Kidney (tissue), 14 donors: ENCODE data around the gene PSORS1C1. TPM values are rescaled to one million over a fixed set of nuclear protein-coding genes. Genes with fewer than 3 reads are reported as not detected.
"Not testable (repeated sequence)": the region's sequence is repeated elsewhere in the genome, so short reads cannot be mapped to it uniquely, and the experiment has no call there.

ENCODE experiments used
- DNase-seq, 5 donors: peaks; one replicate each; pipeline ENCODE4 v3.0.0-alpha.2; 2013 to 2020
- FAIRE-seq: peaks from 2 replicates; lab custom pipeline; 2012; peaks lifted over from hg19 to GRCh38; lab: Jason Lieb, UNC
- H3K27ac ChIP-seq, 2 donors: one replicate each; pipeline ENCODE4 v1.7.0; 2013; ENCODE audit warnings: low read depth in 2 of 2, low read length in 2 of 2, inconsistent platforms in 1 of 2
- H3K27me3 ChIP-seq: one replicate; pipeline ENCODE4 v1.7.1; 2013; ENCODE audit warnings: low read length, inconsistent platforms; ENCODE audit not compliant: control insufficient read depth, insufficient read depth
- H3K36me3 ChIP-seq, 3 donors: one replicate each; pipeline versions ENCODE4 v1.7.0 to v1.7.1; 2013; ENCODE audit warnings: low read length in 3 of 3, control low read depth in 1 of 3, inconsistent platforms in 1 of 3; ENCODE audit not compliant: insufficient read depth in 3 of 3, control insufficient read depth in 2 of 3
- H3K4me1 ChIP-seq, 3 donors: one replicate each; pipeline versions ENCODE4 v1.7.0 to v1.7.1; 2013; ENCODE audit warnings: low read length in 3 of 3, inconsistent platforms in 1 of 3, low read depth in 1 of 3; ENCODE audit not compliant: control insufficient read depth in 2 of 3, insufficient read depth in 2 of 3
- H3K4me3 ChIP-seq, 3 donors: one replicate each; pipeline versions ENCODE4 v1.7.0 to v1.8.1; 2013; ENCODE audit warnings: low read length in 3 of 3, control low read depth in 1 of 3, inconsistent platforms in 1 of 3
- H3K9ac ChIP-seq, 3 donors: one replicate each; pipeline versions ENCODE4 v1.7.0 to v1.7.1; 2013; ENCODE audit warnings: low read length in 3 of 3, control low read depth in 1 of 3, inconsistent platforms in 1 of 3
- H3K9me3 ChIP-seq, 3 donors: one replicate each; pipeline versions ENCODE4 v1.7.0 to v1.7.1; 2013; ENCODE audit warnings: low read length in 3 of 3, control low read depth in 1 of 3, inconsistent platforms in 1 of 3; ENCODE audit not compliant: control insufficient read depth in 2 of 3, insufficient read depth in 1 of 3
- CTCF ChIP-seq: IDR thresholded peaks from 3 replicates; pipeline ENCODE4 v1.5.1; 2012; ENCODE audit warnings: mild to moderate bottlenecking, moderate library complexity, borderline replicate concordance; ENCODE audit not compliant: insufficient read depth; ENCODE audit errors: extremely low read depth
- intact Hi-C: fragments of 100-400 bp; cut with DNase I; formaldehyde crosslinking; loops from one replicate; pipeline ENCODE4 v1.11.1; 2022
- polyA plus RNA-seq: library from polyadenylated mRNA; stranded (reverse); fragments of 350-450 nt; fragmentation: Illumina TruSeq; extraction: RNeasy Lipid Tissue Mini Kit (QIAGEN cat#74804); gene quantifications from one replicate; pipeline ENCODE4 v1.2.3, GENCODE V29; 2014; ENCODE audit warnings: low read depth, low replicate concordance; ENCODE audit not compliant: insufficient read depth
- total RNA-seq: library from RNA; stranded (reverse); fragmentation: NEBNext Ultra II Directional; extraction: Animal tissue kit (Norgen Biotek cat#: 25700); gene quantifications from one replicate; pipeline ENCODE4 v1.2.1, GENCODE V29; 2021
- donor health status: control.
- donor health status: control.
- donor health status: control.
- donor health status: control.
- donor health status: control.
- donor health status: DM: yes; HTN: yes; CAD: no.
- donor health status: Normal renal cell carcinoma (clear cell type).

PSORS1C1 gene
- total and polyA plus RNA-seq, 2 donors from 2014 or later: 2.1 to 3.6 TPM

GRCh38 chr6:31187780-31188194 lies 73.2 kb downstream of the PSORS1C1 start:
- H3K4me3 ChIP-seq: no peak overlapping the region
- DNase-seq (no peak), FAIRE-seq (no peak)
- H3K9ac ChIP-seq: peak overlapping the region in 1 of 3 donors; percentile 40
- no peaks in the 10 kb centered on the region for H3K27me3 ChIP-seq
- no peaks in the 10 kb centered on the region for H3K9me3 ChIP-seq
- H3K36me3 ChIP-seq: no peaks in the 10 kb centered on the region
- H3K4me1 ChIP-seq: peaks cover 0 to 3% (median 2%) of the 10 kb centered on the region in 3 donors
- intact Hi-C loops: no loop called here
- peak overlapping the region; percentile 74 to 87 for H3K27ac ChIP-seq
- TF ChIP-seq CTCF: no peak

- H3K9me3 ChIP-seq, H3K9ac ChIP-seq, H3K4me1 ChIP-seq, intact Hi-C loops, DNase-seq, H3K4me3 ChIP-seq, H3K27ac ChIP-seq, FAIRE-seq, H3K27me3 ChIP-seq, H3K36me3 ChIP-seq: not testable (repeated sequence)
These were observed 74.6 kb downstream of the PSORS1C1 start for GRCh38 chr6:31189223-31189622.

Other genes with a start within 250 kb of the PSORS1C1 start
- 362 TPM for gene DDR1, start 230.3 kb upstream of the PSORS1C1 start, total RNA-seq
- gene DDR1, start 230.3 kb upstream of the PSORS1C1 start, polyA plus RNA-seq: 95.8 TPM
- gene GTF2H4, start 206.6 kb upstream of the PSORS1C1 start, total RNA-seq: 39.3 TPM
- 20.9 TPM for gene GTF2H4, start 206.6 kb upstream of the PSORS1C1 start, polyA plus RNA-seq
- 34.5 TPM for gene VARS2, start 200.6 kb upstream of the PSORS1C1 start, total RNA-seq
- gene VARS2, start 200.6 kb upstream of the PSORS1C1 start, polyA plus RNA-seq: 30.4 TPM
- gene SFTA2, start 182.6 kb upstream of the PSORS1C1 start, total RNA-seq: 30.5 TPM
- gene SFTA2, start 182.6 kb upstream of the PSORS1C1 start, polyA plus RNA-seq: 7.4 TPM
- 0.13 TPM for gene MUCL3, start 173.8 kb upstream of the PSORS1C1 start, total RNA-seq
- not detected for gene MUCL3, start 173.8 kb upstream of the PSORS1C1 start, polyA plus RNA-seq
- gene MUC21, start 131.1 kb upstream of the PSORS1C1 start, total RNA-seq: not detected
- gene MUC21, start 131.1 kb upstream of the PSORS1C1 start, polyA plus RNA-seq: not detected
- not detected for gene MUC22, start 104.3 kb upstream of the PSORS1C1 start, total RNA-seq
- not detected for gene MUC22, start 104.3 kb upstream of the PSORS1C1 start, polyA plus RNA-seq
- gene C6orf15, start 2.2 kb upstream of the PSORS1C1 start, total RNA-seq: not detected
- not detected for gene C6orf15, start 2.2 kb upstream of the PSORS1C1 start, polyA plus RNA-seq
- gene CDSN, start 5.6 kb downstream of the PSORS1C1 start, total RNA-seq: 0.13 TPM
- gene CDSN, start 5.6 kb downstream of the PSORS1C1 start, polyA plus RNA-seq: not detected
- gene PSORS1C2, start 24.3 kb downstream of the PSORS1C1 start, total RNA-seq: not detected
- not detected for gene PSORS1C2, start 24.3 kb downstream of the PSORS1C1 start, polyA plus RNA-seq
- 26.2 TPM for gene CCHCR1, start 43.0 kb downstream of the PSORS1C1 start, total RNA-seq
- gene CCHCR1, start 43.0 kb downstream of the PSORS1C1 start, polyA plus RNA-seq: 24.1 TPM
- 7.1 TPM for gene TCF19, start 43.8 kb downstream of the PSORS1C1 start, total RNA-seq
- 5.1 TPM for gene TCF19, start 43.8 kb downstream of the PSORS1C1 start, polyA plus RNA-seq
- 19.9 TPM for gene POU5F1, start 55.9 kb downstream of the PSORS1C1 start, total RNA-seq
- 7.9 TPM for gene POU5F1, start 55.9 kb downstream of the PSORS1C1 start, polyA plus RNA-seq
- gene HLA-C, start 157.3 kb downstream of the PSORS1C1 start, total RNA-seq: 901 TPM
- gene HLA-C, start 157.3 kb downstream of the PSORS1C1 start, polyA plus RNA-seq: 433 TPM
- 1,532 TPM for gene HLA-B, start 242.4 kb downstream of the PSORS1C1 start, total RNA-seq
- gene HLA-B, start 242.4 kb downstream of the PSORS1C1 start, polyA plus RNA-seq: 1,348 TPM